ENCODE data around the gene REXO1. TPM values are rescaled to one million over a fixed set of nuclear protein-coding genes. Genes with fewer than 3 reads are reported as not detected.

REXO1 gene
- total RNA-seq, 2 donors from 2014 or later: 29.8 to 59.1 TPM

- H3K4me3 ChIP-seq: no peak overlapping the region
- H3K27ac ChIP-seq: no peak overlapping the region
- intact Hi-C loops (cut with DNase I): no loop called here
- TF ChIP-seq CTCF (IDR thresholded peaks at IDR 0.05): no peak
- TF ChIP-seq POLR2A (IDR thresholded peaks at IDR 0.05): no peak
- TF ChIP-seq POLR2AphosphoS5 (IDR thresholded peaks at IDR 0.05): no peak
- H3K27me3 ChIP-seq (replicated peaks; ENCODE audit: insufficient read depth): no peaks in the 10 kb centered on the region
- no peak for DNase-seq (ENCODE audit: low spot score)
- 90% methylated on average over 20 of the region's 25 CpGs for WGBS
- no peaks in the 10 kb centered on the region for H3K9me3 ChIP-seq
- H3K4me1 ChIP-seq (replicated peaks): peaks cover 2% of the 10 kb centered on the region
- H3K36me3 ChIP-seq: peaks cover 17 to 27% of the 10 kb centered on the region in 2 donors
Measured at GRCh38 chr19:1817553-1818179, 30.6 kb downstream of the REXO1 start.

GRCh38 chr19:1816530-1817298, 31.6 kb downstream of the REXO1 start:
- H3K27ac ChIP-seq: no peak overlapping the region
- DNase-seq (ENCODE audit: low spot score): no peak
- peaks cover 5% of the 10 kb centered on the region for H3K4me1 ChIP-seq (replicated peaks)
- H3K9me3 ChIP-seq: no peaks in the 10 kb centered on the region
- 93% methylated on average over 36 of the region's 36 CpGs for WGBS
- H3K36me3 ChIP-seq: peaks cover 17 to 25% of the 10 kb centered on the region in 2 donors
- H3K27me3 ChIP-seq (replicated peaks; ENCODE audit: insufficient read depth): no peaks in the 10 kb centered on the region
- no peak for TF ChIP-seq POLR2A (IDR thresholded peaks at IDR 0.05)
- TF ChIP-seq CTCF (IDR thresholded peaks at IDR 0.05): no peak
- TF ChIP-seq POLR2AphosphoS5 (IDR thresholded peaks at IDR 0.05): no peak
- intact Hi-C loops (cut with DNase I): no loop called here
- no peak overlapping the region for H3K4me3 ChIP-seq

- Histone ChIP-seq H3K4me1 (replicated peaks) (peaks cover 8% of the 10 kb centered on the region), H3K27ac (no peak overlapping the region), H3K9me3 (no peaks in the 10 kb centered on the region), H3K27me3 (replicated peaks; ENCODE audit: insufficient read depth) (no peaks in the 10 kb centered on the region), H3K4me3 (no peak overlapping the region), H3K36me3 (peaks cover 17 to 20% of the 10 kb centered on the region in 2 donors)
- no peak for DNase-seq (ENCODE audit: low spot score)
- WGBS: 87% methylated on average over 57 of the region's 61 CpGs
- TF ChIP-seq POLR2AphosphoS5 (IDR thresholded peaks at IDR 0.05) (no peak), POLR2A (IDR thresholded peaks at IDR 0.05) (no peak), CTCF (IDR thresholded peaks at IDR 0.05) (no peak)
- intact Hi-C loops (cut with DNase I): no loop called here
Measured at GRCh38 chr19:1815605-1816529, 32.4 kb downstream of the REXO1 start.

GRCh38 chr19:1814833-1815604, 33.3 kb downstream of the REXO1 start:
- no peaks in the 10 kb centered on the region for H3K27me3 ChIP-seq (replicated peaks; ENCODE audit: insufficient read depth)
- no peak for DNase-seq (ENCODE audit: low spot score)
- TF ChIP-seq CTCF (IDR thresholded peaks at IDR 0.05): no peak
- peaks cover 8% of the 10 kb centered on the region for H3K4me1 ChIP-seq (replicated peaks)
- intact Hi-C loops (cut with DNase I): no loop called here
- H3K27ac ChIP-seq: no peak overlapping the region
- peaks cover 16 to 20% of the 10 kb centered on the region in 2 donors for H3K36me3 ChIP-seq
- no peak overlapping the region for H3K4me3 ChIP-seq
- 85% methylated on average over 26 of the region's 26 CpGs for WGBS
- no peaks in the 10 kb centered on the region for H3K9me3 ChIP-seq
